Activated B cell treated with CpG ODN at 0.5 μM for 24 hours (primary cell): ENCODE results near the gene ALDH7A1. TPM values are rescaled to one million over a fixed set of nuclear protein-coding genes. Genes with fewer than 3 reads are reported as not detected.

Experiments used
- ATAC-seq: fragments of 200-7000 bp; cut with Tn5 transposase; one replicate; pipeline ENCODE4 v1.10.0; 2021; ENCODE audit warnings: low read depth, mild to moderate bottlenecking, moderate library complexity
- CTCF ChIA-PET: fragments of 350-600 bp; sonication (Branson Sonifier 250); formaldehyde crosslinking; loops from one replicate; lab custom pipeline; 2021; ENCODE audit warnings: antibody characterized with exemption; lab: Charles Lee
- POLR2A ChIA-PET: fragments of 350-600 bp; sonication (Branson Sonifier 250); formaldehyde crosslinking; loops from one replicate; lab custom pipeline; 2021; ENCODE audit warnings: antibody characterized with exemption; lab: Charles Lee
- DNase-seq: peaks from one replicate; pipeline ENCODE4 v3.0.0; 2022
- H3K27ac Mint-ChIP-seq: one replicate; pipeline ENCODE4 v1.8.0; 2020; ENCODE audit warnings: mixed read lengths
- H3K27me3 Mint-ChIP-seq: one replicate; pipeline ENCODE4 v1.8.0; 2021; ENCODE audit warnings: mixed read lengths
- H3K36me3 Mint-ChIP-seq: one replicate; pipeline ENCODE4 v1.8.0; 2021; ENCODE audit warnings: low read depth, mixed read lengths
- H3K4me1 Mint-ChIP-seq: one replicate; pipeline ENCODE4 v1.8.0; 2021; ENCODE audit warnings: mixed read lengths
- H3K4me3 Mint-ChIP-seq: one replicate; pipeline ENCODE4 v1.8.0; 2020; ENCODE audit warnings: mild to moderate bottlenecking, mixed read lengths
- H3K9me3 Mint-ChIP-seq: one replicate; pipeline ENCODE4 v1.8.0; 2020; ENCODE audit warnings: mixed read lengths
- CTCF ChIP-seq: fragments of 200-600 bp; IDR thresholded peaks from one replicate; pipeline ENCODE4 v1.8.0; 2022; ENCODE audit warnings: antibody characterized with exemption, mild to moderate bottlenecking
- intact Hi-C: fragments of 100-400 bp; cut with micrococcal nuclease; formaldehyde crosslinking; loops from one replicate; pipeline ENCODE4 v1.15.1; 2024
- total RNA-seq: library from RNA; stranded (reverse); gene quantifications from 2 replicates; pipeline ENCODE4 v1.2.3, GENCODE V29; 2022

Gene ALDH7A1
- 0.95 and 1.8 TPM in 2 replicates for total RNA-seq

- TF ChIP-seq CTCF, result no peak
- CTCF ChIA-PET, result no interaction called here
- Mint-ChIP-seq H3K36me3 (no peaks in the 10 kb centered on the region), H3K9me3 (no peaks in the 10 kb centered on the region), H3K4me3 (peak within 1 kb of the TSS; percentile 86), H3K27ac (no peak within 1 kb of the TSS), H3K4me1 (peaks cover 11% of the 10 kb centered on the region), H3K27me3 (peaks cover 2% of the 10 kb centered on the region)
- ATAC-seq (peak; percentile 80), DNase-seq (peak; percentile 32)
- POLR2A ChIA-PET, result no interaction called here
- intact Hi-C loops, result no loop called here
Observed at GRCh38 chr5:126594748-126595485, at the start of gene ALDH7A1. Gene ALDH7A1 (minus strand): TSS chr5:126595219. CDS start chr5:126595198, 21 bp downstream.

GRCh38 chr5:126641387-126641786 is 46.4 kb upstream of the ALDH7A1 start:
- CTCF ChIA-PET, result no interaction called here
- intact Hi-C loops, result no loop called here
- ATAC-seq (no peak), DNase-seq (no peak)
- Mint-ChIP-seq H3K9me3 (peaks cover 5% of the 10 kb centered on the region), H3K4me1 (no peaks in the 10 kb centered on the region), H3K4me3 (no peak overlapping the region), H3K27me3 (no peaks in the 10 kb centered on the region), H3K27ac (no peak overlapping the region), H3K36me3 (no peaks in the 10 kb centered on the region)
- no peak for TF ChIP-seq CTCF
- POLR2A ChIA-PET, result no interaction called here

- DNase-seq (no peak), ATAC-seq (no peak)
- H3K4me1 Mint-ChIP-seq, result no peaks in the 10 kb centered on the region
- intact Hi-C loops, result no loop called here
- H3K36me3 Mint-ChIP-seq, result no peaks in the 10 kb centered on the region
- CTCF ChIA-PET, result no interaction called here
- H3K4me3 Mint-ChIP-seq, result no peak overlapping the region
- TF ChIP-seq CTCF, result no peak
- POLR2A ChIA-PET, result no interaction called here
- H3K27me3 Mint-ChIP-seq, result no peaks in the 10 kb centered on the region
- H3K9me3 Mint-ChIP-seq, result peaks cover 5% of the 10 kb centered on the region
- no peak overlapping the region for H3K27ac Mint-ChIP-seq
Observed at GRCh38 chr5:126640866-126641265, 45.8 kb upstream of the ALDH7A1 start.

GRCh38 chr5:126636956-126637355 is 41.9 kb upstream of the ALDH7A1 start:
- no peaks in the 10 kb centered on the region for H3K36me3 Mint-ChIP-seq
- H3K27ac Mint-ChIP-seq, result no peak overlapping the region
- TF ChIP-seq CTCF, result no peak
- DNase-seq (no peak), ATAC-seq (no peak)
- intact Hi-C loops, result no loop called here
- H3K9me3 Mint-ChIP-seq, result no peaks in the 10 kb centered on the region
- ChIA-PET CTCF (no interaction called here), POLR2A (no interaction called here)
- H3K27me3 Mint-ChIP-seq, result no peaks in the 10 kb centered on the region
- H3K4me1 Mint-ChIP-seq, result no peaks in the 10 kb centered on the region
- H3K4me3 Mint-ChIP-seq, result no peak overlapping the region

GRCh38 chr5:126635585-126635984 is 40.6 kb upstream of the ALDH7A1 start:
- ATAC-seq (no peak), DNase-seq (no peak)
- intact Hi-C loops, result no loop called here
- Mint-ChIP-seq H3K27ac (no peak overlapping the region), H3K4me1 (no peaks in the 10 kb centered on the region), H3K27me3 (no peaks in the 10 kb centered on the region), H3K36me3 (no peaks in the 10 kb centered on the region), H3K9me3 (no peaks in the 10 kb centered on the region), H3K4me3 (no peak overlapping the region)
- ChIA-PET POLR2A (no interaction called here), CTCF (no interaction called here)
- TF ChIP-seq CTCF, result no peak
